ENCODE results near the gene ZNF878.

The ZNF878 gene

DNA sequence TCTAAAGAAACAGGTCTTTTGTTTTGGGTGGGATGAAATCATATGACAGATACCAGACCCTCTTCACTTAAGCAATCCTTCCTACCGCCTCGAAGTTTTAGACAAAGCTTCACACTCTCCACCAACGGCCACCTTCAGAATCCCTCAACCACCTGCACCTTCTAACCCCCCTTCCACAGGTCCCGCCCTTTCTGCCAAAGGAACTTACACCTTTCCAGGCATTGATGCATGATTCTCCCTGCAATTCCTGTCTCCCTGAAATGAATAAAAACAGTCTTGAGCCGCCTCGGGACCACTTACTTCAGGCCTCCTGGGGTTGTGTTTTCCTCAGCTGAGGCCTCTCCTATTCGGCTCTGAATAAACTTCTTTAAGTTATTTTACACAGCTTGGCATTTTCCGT lies 18.1 kb downstream of the ZNF878 start:
- no peak for DNase-seq

DNA sequence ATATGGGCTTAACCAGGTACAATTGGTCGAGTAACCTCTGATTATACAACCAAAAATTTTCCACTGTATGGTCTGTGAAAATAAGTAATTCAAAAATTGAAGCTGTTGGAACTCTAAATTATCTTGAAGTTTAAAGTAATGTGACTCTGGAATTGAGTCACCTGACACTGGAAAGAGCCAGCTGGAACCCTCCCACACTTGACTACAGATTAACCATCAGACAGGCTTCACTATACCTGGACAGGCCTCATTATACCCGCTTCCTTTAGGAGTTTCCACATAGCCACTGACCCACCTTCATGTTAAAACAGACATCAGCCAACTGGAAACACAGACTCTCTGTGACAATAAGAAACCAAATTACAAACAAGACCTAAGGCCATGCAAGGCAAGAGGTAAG lies 18.6 kb downstream of the ZNF878 start:
- no peak for DNase-seq

DNA sequence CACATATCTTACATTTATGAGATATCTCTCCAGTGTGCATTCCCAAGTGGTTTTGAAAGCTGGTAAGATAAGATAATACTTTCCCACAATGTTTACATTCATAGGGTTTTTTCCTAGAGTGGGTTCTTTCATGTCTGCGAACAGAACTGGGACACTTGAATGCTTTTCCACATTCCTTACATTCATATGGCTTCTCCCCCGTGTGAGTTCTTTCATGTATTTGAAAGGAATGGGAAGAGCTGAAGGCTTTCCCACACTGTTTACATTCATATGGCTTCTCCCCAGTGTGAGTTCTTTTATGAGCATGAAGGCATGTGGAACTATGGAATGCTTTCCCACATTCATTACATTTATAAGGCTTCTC lies 37.0 kb downstream of the ZNF878 start:
- DNase-seq: no peak

DNA sequence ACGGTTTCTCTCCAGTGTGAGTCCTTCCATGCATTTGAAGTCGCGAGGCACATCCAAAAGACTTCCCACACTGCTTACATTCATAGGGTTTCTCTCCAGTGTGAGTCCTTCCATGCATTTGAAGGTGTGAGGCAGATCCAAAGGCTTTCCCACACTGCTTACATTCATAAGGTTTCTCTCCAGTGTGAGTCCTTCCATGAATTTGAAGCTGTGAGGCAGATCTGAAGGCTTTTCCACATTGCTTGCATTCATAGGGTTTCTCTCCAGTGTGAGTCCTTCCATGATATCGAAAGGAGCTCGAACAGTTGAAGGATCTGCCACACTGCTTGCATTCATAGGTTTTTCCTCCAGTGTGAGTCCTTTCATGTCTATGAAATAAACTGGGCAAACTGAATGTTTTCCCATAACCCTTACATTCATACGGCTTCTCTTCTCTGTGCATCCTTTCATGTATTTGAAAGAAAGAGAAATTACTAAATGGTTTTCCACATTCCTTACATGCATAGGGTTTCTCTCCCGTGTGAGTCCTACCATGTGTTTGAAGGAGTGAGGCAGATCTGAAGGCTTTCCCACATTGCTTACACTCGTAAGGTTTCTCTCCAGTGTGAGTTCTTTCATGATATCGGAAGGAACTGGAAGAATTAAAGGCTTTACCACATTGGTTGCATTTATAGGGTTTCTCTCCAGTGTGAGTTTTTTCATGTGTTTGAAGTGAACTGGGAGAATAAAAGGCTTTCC lies 37.6 kb downstream of the ZNF878 start:
- DNase-seq: no peak

DNA sequence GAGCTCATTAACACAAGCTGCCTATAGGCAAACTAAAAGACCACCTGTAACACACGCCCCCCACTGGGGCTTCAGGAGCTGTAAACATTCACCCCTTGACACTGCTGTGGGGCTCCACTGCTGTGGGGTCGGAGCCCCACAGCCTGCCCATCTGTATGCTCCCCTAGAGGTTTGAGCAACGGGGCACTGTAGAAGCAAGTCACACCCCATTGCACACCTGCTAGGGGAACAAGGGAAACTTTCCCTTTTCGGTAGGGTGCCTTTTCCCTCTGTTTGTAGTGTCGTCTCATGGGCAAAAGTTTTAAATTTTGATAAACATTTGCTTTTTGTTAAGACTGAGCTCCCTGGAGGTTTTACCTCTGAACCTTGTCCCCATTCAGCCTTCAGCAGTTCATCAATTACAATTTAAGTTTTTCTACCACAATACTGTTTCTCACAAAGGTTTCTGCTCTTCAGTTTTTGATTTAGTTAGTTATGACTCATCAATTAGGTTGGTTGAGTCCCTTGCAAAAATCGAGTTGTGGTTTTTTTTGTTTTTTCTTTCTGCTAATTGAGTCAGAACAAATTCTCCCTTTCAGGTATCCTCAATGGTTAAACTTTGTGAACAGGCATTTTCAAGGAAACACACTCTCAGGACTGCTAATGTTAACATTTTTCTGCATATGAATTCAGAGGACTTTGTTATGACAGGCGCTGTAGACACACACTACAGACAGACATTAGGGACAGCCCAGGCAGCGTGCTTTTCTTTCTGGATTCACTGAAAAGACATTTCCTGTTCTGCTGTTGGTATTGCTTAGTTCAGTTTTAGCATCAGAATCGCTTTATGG lies 52.4 kb downstream of the ZNF878 start:
- no peak for DNase-seq

DNA sequence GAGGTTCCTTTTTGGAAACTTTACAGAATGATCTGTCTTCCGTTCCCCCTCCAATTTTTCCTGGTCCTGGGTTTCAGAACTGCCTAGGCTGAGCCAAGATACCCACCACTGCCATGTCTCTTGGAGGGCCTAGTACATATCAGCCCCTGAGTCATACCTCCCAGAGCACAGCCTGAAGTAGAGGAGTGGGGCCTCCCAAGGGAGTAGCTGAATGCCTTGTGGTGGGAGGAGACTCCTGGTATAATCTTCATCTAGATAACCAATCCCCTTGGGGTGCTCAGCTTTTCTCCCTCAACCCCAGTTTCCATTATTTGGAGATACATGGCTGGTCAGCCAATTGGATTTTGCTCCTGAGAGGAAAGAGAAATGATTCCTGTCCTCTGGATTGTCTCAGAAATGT lies 57.6 kb downstream of the ZNF878 start:
- no peak for DNase-seq

Data from NCI-H187 treated with DMSO at 0.1 percent for 48 hours (cell line).